ENCODE measurements around the gene TP53INP2.
A peak's percentile ranks its signal among the peaks of the same experiment; 100 is the strongest.

The TP53INP2 gene

DNA sequence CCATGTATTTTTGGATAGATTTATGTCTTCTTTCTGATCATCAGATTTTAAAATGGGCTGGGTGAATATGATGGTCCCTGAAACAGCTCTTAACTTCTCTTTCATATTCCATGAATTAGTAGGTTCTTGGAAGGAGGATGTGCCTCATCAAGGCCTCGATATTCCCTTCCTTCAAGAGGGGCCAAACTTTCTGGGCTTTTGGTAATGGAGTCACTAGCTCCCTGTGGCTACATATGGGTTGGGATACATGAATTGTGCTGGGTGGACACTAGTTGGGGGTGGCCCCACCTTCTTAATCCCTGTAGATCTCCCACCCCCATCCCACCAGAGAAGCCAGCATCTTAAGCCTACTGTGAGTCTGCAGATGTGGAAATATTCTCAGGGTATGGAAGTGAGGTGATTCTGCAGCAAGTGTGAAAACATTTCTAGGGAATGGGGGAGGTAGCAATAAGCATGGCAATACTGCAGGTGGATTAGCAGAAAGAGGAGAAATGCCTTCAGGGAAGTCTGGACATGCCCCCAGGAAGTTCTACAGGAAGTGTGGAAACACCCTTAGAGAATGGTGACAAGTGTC is 2.2 kb downstream of the TP53INP2 start:
- no peak overlapping the region for H3K27ac ChIP-seq (ENCODE audit: low read depth, low read length)
- H3K36me3 ChIP-seq (ENCODE audit: control insufficient read depth, insufficient read depth, low read length) = no peaks in the 10 kb centered on the region
- no peak overlapping the region for H3K4me3 ChIP-seq (ENCODE audit: low read depth, low read length)
- H3K4me1 ChIP-seq (ENCODE audit: control insufficient read depth, insufficient read depth, low read length) = peaks cover 10% of the 10 kb centered on the region; the same call in 1 of the 2 replicates
- H3K9me3 ChIP-seq (ENCODE audit: control insufficient read depth, insufficient read depth, low read depth, low read length) = no peaks in the 10 kb centered on the region
- no peak overlapping the region for H3K9ac ChIP-seq (ENCODE audit: low read length)
- H3K27me3 ChIP-seq (ENCODE audit: control insufficient read depth, insufficient read depth, low read length) = peaks cover 44% of the 10 kb centered on the region

DNA sequence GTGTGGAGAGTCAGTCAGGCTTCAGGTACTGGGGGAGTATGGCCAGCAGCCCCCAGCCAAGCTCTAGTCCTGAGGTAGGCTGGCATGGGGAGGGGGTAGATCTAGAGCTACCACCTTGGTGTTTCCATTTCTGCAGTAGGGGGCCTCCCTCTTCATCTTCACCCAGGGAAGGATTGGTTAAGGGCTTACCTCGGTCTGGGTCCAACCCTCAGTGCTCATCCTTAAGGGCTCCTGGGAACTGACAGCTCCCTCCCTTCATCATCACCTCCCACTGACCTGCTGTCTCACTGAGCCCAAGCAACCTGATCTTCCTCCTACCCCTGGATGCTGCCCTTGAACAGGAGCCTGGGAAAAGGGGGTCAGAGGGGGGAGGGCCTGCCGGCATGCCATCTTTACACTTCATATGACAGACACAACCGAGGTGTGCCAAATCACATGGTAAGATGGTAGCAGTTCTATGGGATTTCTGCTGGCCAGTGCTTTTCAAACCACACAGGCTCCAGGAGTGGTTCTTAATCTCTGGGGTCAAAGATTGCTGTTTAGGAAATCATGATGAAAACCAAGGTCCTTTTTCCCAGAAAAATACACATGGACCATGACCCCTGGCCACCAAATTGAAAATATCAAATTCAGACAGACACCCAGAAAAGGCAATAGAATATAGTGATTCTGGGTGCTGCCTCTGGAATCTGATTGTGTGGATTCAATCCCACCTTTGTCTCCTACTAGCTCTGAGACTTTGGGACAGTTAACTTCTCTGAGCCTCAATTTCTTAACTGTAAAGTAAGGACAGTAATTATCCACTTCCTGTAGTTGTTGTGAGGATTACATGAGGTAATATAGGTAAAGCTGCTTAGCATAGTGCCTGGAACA is 3.0 kb downstream of the TP53INP2 start:
- H3K9ac ChIP-seq (ENCODE audit: low read length) = no peak overlapping the region
- H3K4me3 ChIP-seq (ENCODE audit: low read depth, low read length) = no peak overlapping the region
- peaks cover 10% of the 10 kb centered on the region; the same call in 1 of the 2 replicates for H3K4me1 ChIP-seq (ENCODE audit: control insufficient read depth, insufficient read depth, low read length)
- H3K9me3 ChIP-seq (ENCODE audit: control insufficient read depth, insufficient read depth, low read depth, low read length) = no peaks in the 10 kb centered on the region
- peaks cover 45% of the 10 kb centered on the region for H3K27me3 ChIP-seq (ENCODE audit: control insufficient read depth, insufficient read depth, low read length)
- H3K27ac ChIP-seq (ENCODE audit: low read depth, low read length) = no peak overlapping the region
- H3K36me3 ChIP-seq (ENCODE audit: control insufficient read depth, insufficient read depth, low read length) = no peaks in the 10 kb centered on the region

DNA sequence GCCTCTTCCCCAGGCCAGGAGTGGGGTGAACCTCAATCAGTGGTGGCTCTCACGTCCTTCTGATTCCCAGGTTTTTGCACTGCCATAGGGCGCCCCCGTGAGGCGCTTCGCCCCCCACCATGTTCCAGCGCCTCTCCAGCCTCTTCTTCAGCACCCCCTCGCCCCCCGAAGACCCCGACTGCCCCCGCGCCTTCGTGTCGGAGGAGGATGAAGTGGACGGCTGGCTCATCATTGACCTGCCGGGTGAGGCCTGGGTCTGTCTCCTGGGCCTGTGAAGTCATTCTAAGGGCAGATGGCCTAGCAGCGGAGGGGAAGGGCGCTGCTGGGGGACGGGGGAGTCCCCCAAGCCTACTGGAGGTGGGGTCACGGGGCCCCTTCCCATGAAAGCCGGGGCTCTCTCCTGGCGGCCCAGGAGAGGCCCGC is 4.5 kb downstream of the TP53INP2 start:
- peak overlapping the region; percentile 95 for H3K4me3 ChIP-seq (ENCODE audit: low read depth, low read length)
- H3K27ac ChIP-seq (ENCODE audit: low read depth, low read length) = no peak overlapping the region
- H3K9ac ChIP-seq (ENCODE audit: low read length) = peak overlapping the region; percentile 16
- no peaks in the 10 kb centered on the region for H3K9me3 ChIP-seq (ENCODE audit: control insufficient read depth, insufficient read depth, low read depth, low read length)
- no peaks in the 10 kb centered on the region for H3K36me3 ChIP-seq (ENCODE audit: control insufficient read depth, insufficient read depth, low read length)
- H3K4me1 ChIP-seq (ENCODE audit: control insufficient read depth, insufficient read depth, low read length) = peaks cover 7% of the 10 kb centered on the region; the same call in 1 of the 2 replicates
- H3K27me3 ChIP-seq (ENCODE audit: control insufficient read depth, insufficient read depth, low read length) = peaks cover 36% of the 10 kb centered on the region

DNA sequence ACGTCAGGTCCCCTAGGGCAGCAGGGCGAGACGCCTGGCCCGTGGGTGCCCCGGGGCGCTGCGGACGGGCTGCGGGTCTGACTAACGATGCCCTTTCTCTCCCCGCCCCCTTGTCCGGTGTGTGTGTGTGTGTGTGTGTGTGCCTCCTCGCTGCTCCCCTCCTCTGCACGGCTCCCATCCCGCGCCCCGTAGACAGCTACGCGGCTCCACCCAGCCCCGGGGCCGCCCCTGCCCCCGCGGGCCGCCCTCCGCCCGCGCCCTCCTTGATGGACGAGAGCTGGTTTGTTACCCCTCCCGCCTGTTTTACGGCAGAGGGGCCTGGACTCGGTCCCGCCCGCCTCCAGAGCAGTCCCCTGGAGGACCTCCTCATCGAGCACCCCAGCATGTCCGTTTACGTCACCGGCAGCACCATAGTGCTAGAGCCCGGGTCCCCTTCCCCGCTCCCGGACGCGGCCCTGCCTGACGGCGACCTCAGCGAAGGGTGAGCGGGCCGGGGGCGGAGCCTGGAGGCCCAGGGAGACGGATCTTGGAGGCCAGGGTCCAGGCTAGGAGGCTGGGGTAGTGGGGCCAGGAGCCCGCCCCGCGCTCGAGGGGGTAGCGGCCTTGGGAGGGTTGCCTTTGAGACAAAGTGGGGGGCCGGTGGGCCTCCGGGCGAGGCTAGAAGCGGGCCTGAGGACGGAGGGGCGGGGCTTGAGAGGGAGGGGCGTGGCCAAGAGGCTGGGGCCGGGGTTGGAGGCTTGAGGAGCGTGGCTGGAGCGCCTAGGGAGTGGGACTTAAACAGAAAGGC is 5.1 kb downstream of the TP53INP2 start:
- Histone ChIP-seq H3K27me3 (ENCODE audit: control insufficient read depth, insufficient read depth, low read length) (peaks cover 35% of the 10 kb centered on the region), H3K27ac (ENCODE audit: low read depth, low read length) (peak overlapping the region; percentile 69; the same call in 1 of the 2 replicates), H3K9ac (ENCODE audit: low read length) (peak overlapping the region; percentile 68), H3K4me1 (ENCODE audit: control insufficient read depth, insufficient read depth, low read length) (peaks cover 7% of the 10 kb centered on the region; the same call in 1 of the 2 replicates), H3K9me3 (ENCODE audit: control insufficient read depth, insufficient read depth, low read depth, low read length) (no peaks in the 10 kb centered on the region), H3K4me3 (ENCODE audit: low read depth, low read length) (peak overlapping the region; percentile 95), H3K36me3 (ENCODE audit: control insufficient read depth, insufficient read depth, low read length) (no peaks in the 10 kb centered on the region; the same call in 1 of the 2 replicates)

GRCh38 chr20:34709831-34710567 is 5.9 kb downstream of the TP53INP2 start:
- H3K9me3 ChIP-seq (ENCODE audit: control insufficient read depth, insufficient read depth, low read depth, low read length) = no peaks in the 10 kb centered on the region
- H3K27me3 ChIP-seq (ENCODE audit: control insufficient read depth, insufficient read depth, low read length) = peaks cover 35% of the 10 kb centered on the region
- peak overlapping the region; percentile 50 for H3K9ac ChIP-seq (ENCODE audit: low read length)
- H3K27ac ChIP-seq (ENCODE audit: low read depth, low read length) = no peak overlapping the region
- peak overlapping the region; percentile 95 for H3K4me3 ChIP-seq (ENCODE audit: low read depth, low read length)
- peaks cover 4% of the 10 kb centered on the region; the same call in 1 of the 2 replicates for H3K4me1 ChIP-seq (ENCODE audit: control insufficient read depth, insufficient read depth, low read length)
- no peaks in the 10 kb centered on the region; the same call in 1 of the 2 replicates for H3K36me3 ChIP-seq (ENCODE audit: control insufficient read depth, insufficient read depth, low read length)

DNA sequence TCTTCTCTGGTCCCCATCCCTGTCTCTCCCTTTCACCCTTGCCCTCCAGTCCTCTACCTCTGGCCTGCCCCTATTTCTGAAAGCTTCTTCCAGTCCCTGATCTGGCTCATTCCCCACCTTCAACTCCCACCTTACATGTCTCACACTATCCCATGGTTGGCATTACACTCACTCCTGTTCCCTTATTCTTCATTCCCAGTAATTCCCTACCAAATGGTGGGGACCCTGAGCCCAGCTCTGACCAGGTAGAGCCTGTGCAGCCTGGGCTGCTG is 6.4 kb downstream of the TP53INP2 start:
- H3K9ac ChIP-seq (ENCODE audit: low read length) = no peak overlapping the region
- H3K9me3 ChIP-seq (ENCODE audit: control insufficient read depth, insufficient read depth, low read depth, low read length) = no peaks in the 10 kb centered on the region
- no peaks in the 10 kb centered on the region for H3K4me1 ChIP-seq (ENCODE audit: control insufficient read depth, insufficient read depth, low read length)

GRCh38 chr20:34710861-34711574 is 6.9 kb downstream of the TP53INP2 start:
- Histone ChIP-seq H3K9me3 (ENCODE audit: control insufficient read depth, insufficient read depth, low read depth, low read length) (no peaks in the 10 kb centered on the region), H3K27me3 (ENCODE audit: control insufficient read depth, insufficient read depth, low read length) (peaks cover 35% of the 10 kb centered on the region), H3K27ac (ENCODE audit: low read depth, low read length) (no peak overlapping the region), H3K4me3 (ENCODE audit: low read depth, low read length) (no peak overlapping the region), H3K9ac (ENCODE audit: low read length) (no peak overlapping the region), H3K4me1 (ENCODE audit: control insufficient read depth, insufficient read depth, low read length) (no peaks in the 10 kb centered on the region), H3K36me3 (ENCODE audit: control insufficient read depth, insufficient read depth, low read length) (no peaks in the 10 kb centered on the region; the same call in 1 of the 2 replicates)

More for the DNA sequence above, 6.4 kb downstream of the TP53INP2 start:
- Histone ChIP-seq H3K36me3 (ENCODE audit: control insufficient read depth, insufficient read depth, low read length) (no peaks in the 10 kb centered on the region; the same call in 1 of the 2 replicates), H3K27me3 (ENCODE audit: control insufficient read depth, insufficient read depth, low read length) (peaks cover 35% of the 10 kb centered on the region), H3K27ac (ENCODE audit: low read depth, low read length) (no peak overlapping the region), H3K4me3 (ENCODE audit: low read depth, low read length) (peak overlapping the region; percentile 95)

- H3K9me3 ChIP-seq (ENCODE audit: control insufficient read depth, insufficient read depth, low read depth, low read length) = no peaks in the 10 kb centered on the region
- no peaks in the 10 kb centered on the region; the same call in 1 of the 2 replicates for H3K36me3 ChIP-seq (ENCODE audit: control insufficient read depth, insufficient read depth, low read length)
- H3K27ac ChIP-seq (ENCODE audit: low read depth, low read length) = no peak overlapping the region
- peaks cover 32% of the 10 kb centered on the region for H3K27me3 ChIP-seq (ENCODE audit: control insufficient read depth, insufficient read depth, low read length)
- H3K9ac ChIP-seq (ENCODE audit: low read length) = no peak overlapping the region
- H3K4me3 ChIP-seq (ENCODE audit: low read depth, low read length) = no peak overlapping the region
- no peaks in the 10 kb centered on the region for H3K4me1 ChIP-seq (ENCODE audit: control insufficient read depth, insufficient read depth, low read length)
These were observed 7.8 kb downstream of the TP53INP2 start for GRCh38 chr20:34711813-34712430.

DNA sequence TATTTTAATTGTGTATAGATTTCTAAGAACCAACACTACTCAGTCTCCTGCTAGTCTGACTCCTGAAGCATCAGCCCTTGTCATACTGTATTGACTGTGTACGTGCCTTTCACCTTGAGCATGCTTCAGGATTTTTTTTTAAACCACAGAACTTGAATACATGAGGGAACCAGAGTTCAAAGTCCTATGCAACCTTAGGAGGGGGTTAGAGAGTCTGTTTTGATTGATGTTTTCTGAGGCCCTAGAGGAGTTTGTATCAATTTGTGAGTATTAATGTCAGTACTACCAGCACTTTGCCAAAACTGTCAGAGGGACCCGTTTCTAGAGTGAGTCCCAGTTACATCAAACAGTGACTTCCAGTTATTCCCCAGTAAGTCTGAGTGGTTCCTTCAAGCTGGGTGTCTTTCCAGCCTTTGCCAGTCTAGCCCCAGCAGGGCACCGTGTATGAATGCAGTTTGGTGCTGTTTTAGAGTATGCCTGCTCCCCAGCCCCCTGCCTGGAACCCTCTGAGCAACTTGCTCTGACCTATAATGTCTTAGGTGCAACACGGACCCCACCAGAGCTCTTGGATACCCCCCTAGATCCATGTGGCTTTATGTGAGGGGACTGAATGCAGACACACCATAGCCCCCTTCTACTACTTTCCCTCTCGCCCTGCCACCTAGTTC is 8.5 kb downstream of the TP53INP2 start:
- H3K4me1 ChIP-seq (ENCODE audit: control insufficient read depth, insufficient read depth, low read length) = no peaks in the 10 kb centered on the region
- H3K9ac ChIP-seq (ENCODE audit: low read length) = no peak overlapping the region
- no peak overlapping the region for H3K27ac ChIP-seq (ENCODE audit: low read depth, low read length)
- H3K9me3 ChIP-seq (ENCODE audit: control insufficient read depth, insufficient read depth, low read depth, low read length) = no peaks in the 10 kb centered on the region
- no peaks in the 10 kb centered on the region; the same call in 1 of the 2 replicates for H3K36me3 ChIP-seq (ENCODE audit: control insufficient read depth, insufficient read depth, low read length)
- H3K27me3 ChIP-seq (ENCODE audit: control insufficient read depth, insufficient read depth, low read length) = peaks cover 32% of the 10 kb centered on the region
- no peak overlapping the region for H3K4me3 ChIP-seq (ENCODE audit: low read depth, low read length)
